Measurements from ENCODE around the gene SIRT3.

The SIRT3 gene

DNA sequence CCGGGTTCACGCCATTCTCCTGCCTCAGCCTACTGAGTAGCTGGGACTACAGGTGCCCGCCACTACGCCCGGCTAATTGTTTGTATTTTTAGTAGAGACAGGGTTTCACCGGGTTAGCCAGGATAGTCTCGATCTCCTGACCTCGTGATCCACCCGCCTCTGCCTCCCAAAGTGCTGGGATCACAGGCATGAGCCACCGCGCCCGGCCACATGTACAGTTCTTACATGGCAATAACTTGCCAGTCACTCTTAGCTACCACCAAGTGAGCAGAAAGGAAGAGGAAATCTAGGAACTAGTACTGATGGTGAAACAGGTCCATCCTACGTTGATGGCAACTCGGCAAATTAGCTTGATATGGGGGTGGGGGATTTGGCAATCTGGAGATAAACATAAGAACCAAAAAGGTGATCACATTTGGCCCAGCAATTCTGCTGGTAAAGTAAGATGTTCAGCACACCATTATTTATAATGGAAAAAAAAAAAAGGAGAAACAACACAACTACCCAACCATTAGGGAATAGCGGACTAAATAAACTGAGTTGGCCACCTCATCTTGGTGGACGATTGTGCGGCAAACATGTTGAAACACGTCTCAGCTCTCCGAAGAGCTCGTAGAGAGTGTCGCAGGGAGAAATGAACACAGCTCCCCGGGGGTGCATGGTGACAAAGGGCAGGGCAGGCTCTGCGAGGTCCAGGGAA lies 47.4 kb upstream of the SIRT3 start:
- Histone ChIP-seq H4K12ac (ENCODE audit: low read depth, low read length) (no peak overlapping the region), H2BK5ac (ENCODE audit: low read depth, low read length, poor library complexity) (no peak overlapping the region), H3K23ac (ENCODE audit: low read length) (no peak overlapping the region), H2AK5ac (ENCODE audit: low read length) (no peak overlapping the region), H3K27ac (ENCODE audit: low read depth, low read length) (no peak overlapping the region), H3K4me3 (ENCODE audit: low read depth, low read length) (no peak overlapping the region), H3K9me3 (ENCODE audit: insufficient read depth, low read depth, low read length) (no peaks in the 10 kb centered on the region), H2BK120ac (ENCODE audit: insufficient read depth, low read length, poor library complexity) (no peak overlapping the region), H4K91ac (ENCODE audit: low read depth, low read length) (peak overlapping the region; percentile 24), H3K79me1 (ENCODE audit: low read length) (peaks cover 7% of the 10 kb centered on the region), H3K18ac (ENCODE audit: low read length) (no peak overlapping the region), H3K4me1 (ENCODE audit: control insufficient read depth in 1 of 2, insufficient read depth in 2 of 2, low read length in 2 of 2) (peaks cover 5 to 12% of the 10 kb centered on the region in 2 experiments), H3K27me3 (ENCODE audit: insufficient read depth, low read length) (no peaks in the 10 kb centered on the region), H3K4ac (ENCODE audit: low read depth, low read length) (no peak overlapping the region), H3K4me2 (ENCODE audit: low read length) (no peak overlapping the region), H3K79me2 (ENCODE audit: control insufficient read depth, insufficient read depth, low read length, poor library complexity) (peaks cover 2% of the 10 kb centered on the region), H3K36me3 (ENCODE audit: control insufficient read depth in 1 of 2, insufficient read depth in 2 of 2, low read length in 2 of 2) (no peaks in the 10 kb centered on the region), H2BK12ac (ENCODE audit: low read length) (no peak overlapping the region), H3K14ac (ENCODE audit: low read length) (no peak overlapping the region), H3K9ac (ENCODE audit: low read length) (no peak overlapping the region), H4K8ac (ENCODE audit: low read depth, low read length) (no peak overlapping the region), H2AFZ (ENCODE audit: insufficient read depth, low read length, poor library complexity) (no peak overlapping the region)
- DNase-seq, result no peak
- no CpG with 5 or more reads among the region's 23 CpGs for WGBS (ENCODE audit: extremely low coverage, insufficient coverage, insufficient read length)

DNA sequence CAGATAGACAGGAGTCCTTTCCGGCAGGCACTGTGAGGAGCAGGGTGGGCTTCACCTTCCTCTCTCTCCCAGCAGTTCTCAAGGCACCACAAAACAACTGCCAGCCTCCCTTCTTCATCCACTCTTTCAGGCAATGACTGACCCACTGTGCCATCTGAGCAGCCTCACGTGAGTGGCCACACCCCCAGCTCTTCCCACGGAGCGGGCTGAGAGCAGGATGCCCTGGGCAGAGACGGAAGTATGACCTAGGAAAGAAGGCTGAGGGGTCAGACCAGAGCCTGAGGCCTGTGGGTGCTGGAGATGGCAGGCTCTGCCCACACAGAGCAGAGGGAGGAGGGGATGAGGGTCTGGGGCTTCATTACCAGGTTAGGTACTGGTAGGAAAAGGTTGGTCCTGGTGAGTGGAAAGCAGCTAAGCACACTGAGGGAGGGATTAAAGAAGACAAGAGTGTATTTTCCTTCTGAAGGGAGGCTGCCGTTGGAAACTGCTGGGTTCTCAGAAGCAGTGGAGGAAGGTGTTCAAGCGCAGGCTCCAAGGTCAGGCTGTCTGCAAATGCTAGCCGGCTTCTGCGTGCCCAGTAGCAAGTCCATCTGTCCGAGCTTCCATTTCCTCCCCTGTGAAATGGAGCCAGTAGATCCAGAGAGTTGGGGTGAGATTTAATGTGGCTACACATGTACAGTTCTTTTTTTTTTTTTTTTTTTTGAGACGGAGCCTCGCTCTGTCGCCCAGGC lies 46.7 kb upstream of the SIRT3 start:
- H3K4me3 ChIP-seq (ENCODE audit: low read depth, low read length), result no peak overlapping the region

DNA sequence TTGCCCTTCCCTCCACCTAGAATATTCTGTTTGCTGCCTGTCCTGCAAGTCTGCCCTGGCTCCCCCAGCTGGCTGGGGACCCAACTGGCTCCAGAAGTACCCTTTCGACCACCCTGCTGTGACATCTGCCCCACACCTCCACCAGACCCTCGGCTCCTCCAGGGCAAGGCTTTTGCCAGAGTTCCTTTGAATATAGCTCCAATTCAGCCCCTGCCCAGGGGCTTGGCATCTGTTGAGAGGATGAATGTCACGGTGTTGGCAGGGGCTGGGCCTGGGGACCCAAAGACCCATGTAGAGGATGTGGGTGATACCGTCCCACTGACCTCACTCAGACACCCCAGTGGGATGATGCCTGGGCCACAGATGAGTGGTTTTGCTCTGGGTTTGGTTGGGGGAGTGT lies 46.0 kb upstream of the SIRT3 start:
- no peak overlapping the region for H3K4ac ChIP-seq (ENCODE audit: low read depth, low read length)
- no peaks in the 10 kb centered on the region for H3K79me2 ChIP-seq (ENCODE audit: control insufficient read depth, insufficient read depth, low read length, poor library complexity)
- H4K91ac ChIP-seq (ENCODE audit: low read depth, low read length), result no peak overlapping the region
- H2BK12ac ChIP-seq (ENCODE audit: low read length), result no peak overlapping the region
- H2BK5ac ChIP-seq (ENCODE audit: low read depth, low read length, poor library complexity), result no peak overlapping the region
- H3K4me3 ChIP-seq (ENCODE audit: low read depth, low read length), result no peak overlapping the region
- H3K4me2 ChIP-seq (ENCODE audit: low read length), result no peak overlapping the region
- H4K8ac ChIP-seq (ENCODE audit: low read depth, low read length), result no peak overlapping the region
- H3K9me3 ChIP-seq (ENCODE audit: insufficient read depth, low read depth, low read length), result no peaks in the 10 kb centered on the region
- no peaks in the 10 kb centered on the region for H3K27me3 ChIP-seq (ENCODE audit: insufficient read depth, low read length)
- DNase-seq, result no peak
- no peak overlapping the region for H2AK5ac ChIP-seq (ENCODE audit: low read length)
- no peak overlapping the region for H2AFZ ChIP-seq (ENCODE audit: insufficient read depth, low read length, poor library complexity)
- no peak overlapping the region for H2BK120ac ChIP-seq (ENCODE audit: insufficient read depth, low read length, poor library complexity)
- H3K36me3 ChIP-seq (ENCODE audit: control insufficient read depth in 1 of 2, insufficient read depth in 2 of 2, low read length in 2 of 2), result no peaks in the 10 kb centered on the region
- H3K23ac ChIP-seq (ENCODE audit: low read length), result no peak overlapping the region
- no peak overlapping the region for H3K18ac ChIP-seq (ENCODE audit: low read length)
- H3K4me1 ChIP-seq (ENCODE audit: control insufficient read depth in 1 of 2, insufficient read depth in 2 of 2, low read length in 2 of 2), result peaks cover 2 to 6% of the 10 kb centered on the region in 2 experiments
- peaks cover 4% of the 10 kb centered on the region for H3K79me1 ChIP-seq (ENCODE audit: low read length)
- H3K27ac ChIP-seq (ENCODE audit: low read depth, low read length), result no peak overlapping the region
- no CpG with 5 or more reads among the region's 4 CpGs for WGBS (ENCODE audit: extremely low coverage, insufficient coverage, insufficient read length)
- no peak overlapping the region for H3K9ac ChIP-seq (ENCODE audit: low read length)
- no peak overlapping the region for H4K12ac ChIP-seq (ENCODE audit: low read depth, low read length)
- H3K14ac ChIP-seq (ENCODE audit: low read length), result no peak overlapping the region

More for the DNA sequence above, 46.7 kb upstream of the SIRT3 start:
- Histone ChIP-seq H3K14ac (ENCODE audit: low read length) (no peak overlapping the region), H3K9ac (ENCODE audit: low read length) (no peak overlapping the region), H3K4me1 (ENCODE audit: control insufficient read depth in 1 of 2, insufficient read depth in 2 of 2, low read length in 2 of 2) (peaks cover 2 to 6% of the 10 kb centered on the region in 2 experiments), H2AFZ (ENCODE audit: insufficient read depth, low read length, poor library complexity) (no peak overlapping the region), H3K79me2 (ENCODE audit: control insufficient read depth, insufficient read depth, low read length, poor library complexity) (no peaks in the 10 kb centered on the region), H4K12ac (ENCODE audit: low read depth, low read length) (no peak overlapping the region), H3K79me1 (ENCODE audit: low read length) (peaks cover 4% of the 10 kb centered on the region), H3K9me3 (ENCODE audit: insufficient read depth, low read depth, low read length) (no peaks in the 10 kb centered on the region), H2BK5ac (ENCODE audit: low read depth, low read length, poor library complexity) (no peak overlapping the region), H4K91ac (ENCODE audit: low read depth, low read length) (no peak overlapping the region), H2BK12ac (ENCODE audit: low read length) (no peak overlapping the region), H3K23ac (ENCODE audit: low read length) (no peak overlapping the region), H3K4ac (ENCODE audit: low read depth, low read length) (no peak overlapping the region), H3K27me3 (ENCODE audit: insufficient read depth, low read length) (no peaks in the 10 kb centered on the region), H4K8ac (ENCODE audit: low read depth, low read length) (no peak overlapping the region), H2BK120ac (ENCODE audit: insufficient read depth, low read length, poor library complexity) (no peak overlapping the region), H3K27ac (ENCODE audit: low read depth, low read length) (no peak overlapping the region), H3K4me2 (ENCODE audit: low read length) (no peak overlapping the region), H3K18ac (ENCODE audit: low read length) (no peak overlapping the region), H3K36me3 (ENCODE audit: control insufficient read depth in 1 of 2, insufficient read depth in 2 of 2, low read length in 2 of 2) (no peaks in the 10 kb centered on the region), H2AK5ac (ENCODE audit: low read length) (no peak overlapping the region)
- WGBS (ENCODE audit: extremely low coverage, insufficient coverage, insufficient read length), result no CpG with 5 or more reads among the region's 13 CpGs
- no peak for DNase-seq

DNA sequence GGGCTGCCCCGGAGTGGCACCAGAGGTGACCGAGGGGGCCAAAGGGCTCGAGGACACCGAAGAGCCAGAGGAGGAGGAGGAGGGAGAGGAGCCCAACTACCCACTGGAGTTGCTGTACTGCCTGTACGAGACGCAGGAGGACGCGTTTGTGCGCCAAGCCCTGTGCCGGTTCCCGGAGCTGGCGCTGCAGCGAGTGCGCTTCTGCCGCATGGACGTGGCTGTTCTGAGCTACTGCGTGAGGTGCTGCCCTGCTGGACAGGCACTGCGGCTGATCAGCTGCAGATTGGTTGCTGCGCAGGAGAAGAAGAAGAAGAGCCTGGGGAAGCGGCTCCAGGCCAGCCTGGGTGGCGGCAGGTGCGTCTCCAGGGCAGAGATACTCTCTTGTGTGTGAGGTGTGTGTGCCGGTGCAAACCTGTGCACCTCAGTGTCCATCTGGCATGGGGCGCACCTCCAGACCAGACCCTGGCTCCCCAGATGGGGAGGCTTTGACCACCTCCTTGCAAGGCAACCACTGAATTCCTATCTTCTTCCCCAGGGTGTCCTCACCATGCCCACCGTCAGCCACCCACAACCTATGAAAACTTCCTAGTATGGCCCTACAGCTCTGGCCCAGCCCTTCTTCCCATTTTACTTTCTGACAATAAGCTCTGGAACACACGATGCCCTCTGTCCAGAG lies 45.5 kb upstream of the SIRT3 start:
- no peak overlapping the region for H3K14ac ChIP-seq (ENCODE audit: low read length)
- no peak overlapping the region for H3K27ac ChIP-seq (ENCODE audit: low read depth, low read length)
- H4K8ac ChIP-seq (ENCODE audit: low read depth, low read length), result no peak overlapping the region
- H3K79me2 ChIP-seq (ENCODE audit: control insufficient read depth, insufficient read depth, low read length, poor library complexity), result no peaks in the 10 kb centered on the region
- H4K91ac ChIP-seq (ENCODE audit: low read depth, low read length), result no peak overlapping the region
- H3K4me3 ChIP-seq (ENCODE audit: low read depth, low read length), result no peak overlapping the region
- no peak overlapping the region for H2AK5ac ChIP-seq (ENCODE audit: low read length)
- H3K9me3 ChIP-seq (ENCODE audit: insufficient read depth, low read depth, low read length), result no peaks in the 10 kb centered on the region
- H2AFZ ChIP-seq (ENCODE audit: insufficient read depth, low read length, poor library complexity), result no peak overlapping the region
- no peaks in the 10 kb centered on the region for H3K36me3 ChIP-seq (ENCODE audit: control insufficient read depth in 1 of 2, insufficient read depth in 2 of 2, low read length in 2 of 2)
- H4K12ac ChIP-seq (ENCODE audit: low read depth, low read length), result no peak overlapping the region
- no peak overlapping the region for H2BK120ac ChIP-seq (ENCODE audit: insufficient read depth, low read length, poor library complexity)
- H3K4me2 ChIP-seq (ENCODE audit: low read length), result no peak overlapping the region
- H3K23ac ChIP-seq (ENCODE audit: low read length), result no peak overlapping the region
- H3K27me3 ChIP-seq (ENCODE audit: insufficient read depth, low read length), result no peaks in the 10 kb centered on the region
- no peak for DNase-seq
- WGBS (ENCODE audit: extremely low coverage, insufficient coverage, insufficient read length), result no CpG with 5 or more reads among the region's 26 CpGs
- H3K4me1 ChIP-seq (ENCODE audit: control insufficient read depth in 1 of 2, insufficient read depth in 2 of 2, low read length in 2 of 2), result peaks cover 2 to 6% of the 10 kb centered on the region in 2 experiments
- H2BK5ac ChIP-seq (ENCODE audit: low read depth, low read length, poor library complexity), result no peak overlapping the region
- no peak overlapping the region for H3K4ac ChIP-seq (ENCODE audit: low read depth, low read length)
- H3K9ac ChIP-seq (ENCODE audit: low read length), result no peak overlapping the region
- no peak overlapping the region for H3K18ac ChIP-seq (ENCODE audit: low read length)
- no peak overlapping the region for H2BK12ac ChIP-seq (ENCODE audit: low read length)
- H3K79me1 ChIP-seq (ENCODE audit: low read length), result peaks cover 4% of the 10 kb centered on the region
